MCF 10A (cell line): ENCODE results near the gene FOXN4. TPM values are rescaled to one million over a fixed set of nuclear protein-coding genes. Genes with fewer than 3 reads are reported as not detected.

Source experiments
- BruUV-seq: library from RNA; stranded (reverse); fragments of 400-500 nt; replicated peaks from 2 replicates; lab custom pipeline; 2021; lab: Mats Ljungman, UMichigan
- CTCF ChIA-PET: fragments of 300-600 bp; sonication (Branson Sonifier 250); formaldehyde crosslinking; extraction: SDS; loops from one replicate; lab custom pipeline; 2021; ENCODE audit warnings: antibody characterized with exemption, inconsistent platforms; lab: Yijun Ruan, JAX
- POLR2A ChIA-PET: fragments of 300-600, 350-650 bp; sonication (Branson Sonifier 250); formaldehyde crosslinking; extraction: SDS; loops from one replicate; lab custom pipeline; 2020; ENCODE audit warnings: antibody characterized with exemption, inconsistent platforms; lab: Yijun Ruan, JAX
- DNase-seq: peaks from one replicate; pipeline ENCODE4 v3.0.0-alpha.2; 2018; ENCODE audit not compliant: unreplicated experiment
- H3K27ac Mint-ChIP-seq: one replicate; pipeline ENCODE4 v1.8.0; 2022; ENCODE audit warnings: mild to moderate bottlenecking, low read depth, mixed read lengths; ENCODE audit not compliant: unreplicated experiment
- H3K27me3 Mint-ChIP-seq: one replicate; pipeline ENCODE4 v1.8.0; 2022; ENCODE audit warnings: mixed read lengths; ENCODE audit not compliant: insufficient read depth, unreplicated experiment
- H3K36me3 Mint-ChIP-seq: one replicate; pipeline ENCODE4 v1.8.0; 2022; ENCODE audit warnings: mild to moderate bottlenecking, moderate library complexity, mixed read lengths; ENCODE audit not compliant: insufficient read depth, unreplicated experiment
- H3K4me1 Mint-ChIP-seq: one replicate; pipeline ENCODE4 v1.8.0; 2022; ENCODE audit warnings: mixed read lengths; ENCODE audit not compliant: insufficient read depth, unreplicated experiment
- H3K4me3 Mint-ChIP-seq: one replicate; pipeline ENCODE4 v1.8.0; 2022; ENCODE audit warnings: mild to moderate bottlenecking, moderate library complexity, mixed read lengths; ENCODE audit not compliant: unreplicated experiment
- H3K9me3 Mint-ChIP-seq: one replicate; pipeline ENCODE4 v1.8.0; 2022; ENCODE audit warnings: mixed read lengths; ENCODE audit not compliant: unreplicated experiment
- CTCF ChIP-seq: fragments of 200-600 bp; IDR thresholded peaks from one replicate; pipeline ENCODE4 v1.8.0; 2022; ENCODE audit warnings: antibody characterized with exemption, mild to moderate bottlenecking; ENCODE audit not compliant: unreplicated experiment
- intact Hi-C: fragments of 100-400 bp; cut with micrococcal nuclease; formaldehyde crosslinking; loops from 2 replicates; pipeline ENCODE4 v1.14.1; 2022
- total RNA-seq: library from RNA; stranded (reverse); gene quantifications from 2 replicates; pipeline ENCODE4 v1.2.3, GENCODE V29; 2022

FOXN4 gene
- total RNA-seq, 1 experiment from 2014 or later, result not detected

- no peak overlapping the region for H3K4me3 Mint-ChIP-seq
- CTCF ChIA-PET, result interaction anchor here (0.5 to 5.0 kb wide), 5 partner anchors 17 to 441 kb away, joined by 3 to 30 read pairs (median 3); no protein-coding TSS in a partner anchor
- H3K27ac Mint-ChIP-seq, result no peak overlapping the region
- no peak for DNase-seq
- no peaks in the 10 kb centered on the region for H3K4me1 Mint-ChIP-seq
- intact Hi-C loops, result no loop called here
- POLR2A ChIA-PET, result interaction anchor here (0.6 to 1.4 kb wide), 2 partner anchors 62 to 250 kb away, joined by 3 read pairs; no protein-coding TSS in a partner anchor
- BruUV-seq, result no TSS peak
- peaks cover 4% of the 10 kb centered on the region for H3K36me3 Mint-ChIP-seq
- no peak for TF ChIP-seq CTCF
- H3K27me3 Mint-ChIP-seq, result no peaks in the 10 kb centered on the region
- no peaks in the 10 kb centered on the region for H3K9me3 Mint-ChIP-seq
Measured at GRCh38 chr12:109246221-109246620, 62.9 kb downstream of the FOXN4 start.

- Mint-ChIP-seq H3K4me1 (no peaks in the 10 kb centered on the region), H3K27ac (no peak overlapping the region), H3K27me3 (no peaks in the 10 kb centered on the region), H3K36me3 (peaks cover 4% of the 10 kb centered on the region), H3K9me3 (no peaks in the 10 kb centered on the region), H3K4me3 (no peak overlapping the region)
- POLR2A ChIA-PET, result no interaction called here
- CTCF ChIA-PET, result no interaction called here
- TF ChIP-seq CTCF, result no peak
- BruUV-seq, result no TSS peak
- intact Hi-C loops, result no loop called here
- DNase-seq, result no peak
Measured at GRCh38 chr12:109244073-109244472, 65.0 kb downstream of the FOXN4 start.

GRCh38 chr12:109241936-109242335 is 67.1 kb downstream of the FOXN4 start:
- CTCF ChIA-PET, result no interaction called here
- Mint-ChIP-seq H3K27me3 (no peaks in the 10 kb centered on the region), H3K36me3 (peaks cover 4% of the 10 kb centered on the region), H3K4me3 (no peak overlapping the region), H3K9me3 (no peaks in the 10 kb centered on the region), H3K27ac (no peak overlapping the region), H3K4me1 (no peaks in the 10 kb centered on the region)
- POLR2A ChIA-PET, result no interaction called here
- intact Hi-C loops, result no loop called here
- no peak for TF ChIP-seq CTCF
- no TSS peak for BruUV-seq
- DNase-seq, result no peak

DNA sequence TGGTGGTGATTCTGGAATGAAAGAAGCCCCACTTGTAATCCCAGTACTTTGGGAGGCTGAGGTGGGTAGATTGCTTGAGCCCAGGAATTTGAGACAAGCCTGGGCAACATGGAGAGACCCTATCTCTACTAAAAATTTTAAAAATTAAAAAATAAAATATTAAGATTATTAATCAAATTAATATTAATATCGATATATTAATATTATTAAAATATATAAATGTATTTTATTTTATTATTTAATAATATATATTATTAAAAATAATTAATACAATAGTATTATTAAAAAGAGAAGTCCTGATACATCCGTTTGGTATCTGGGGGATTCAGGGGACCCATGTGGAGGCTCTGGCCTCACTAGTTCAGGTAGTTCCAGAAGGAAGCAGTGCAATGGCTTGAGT is 68.7 kb downstream of the FOXN4 start:
- no peaks in the 10 kb centered on the region for H3K27me3 Mint-ChIP-seq

More for the DNA sequence above, 68.7 kb downstream of the FOXN4 start:
- no TSS peak for BruUV-seq
- H3K4me3 Mint-ChIP-seq, result no peak overlapping the region
- TF ChIP-seq CTCF, result no peak
- no peak overlapping the region for H3K27ac Mint-ChIP-seq
- no peaks in the 10 kb centered on the region for H3K4me1 Mint-ChIP-seq
- intact Hi-C loops, result no loop called here
- ChIA-PET CTCF (interaction anchor here (0.6 to 2.0 kb wide), 3 partner anchors 11 to 606 kb away, joined by 3 to 6 read pairs (median 3); no protein-coding TSS in a partner anchor), POLR2A (no interaction called here)
- H3K9me3 Mint-ChIP-seq, result no peaks in the 10 kb centered on the region
- no peak for DNase-seq
- no peaks in the 10 kb centered on the region for H3K36me3 Mint-ChIP-seq
